ENCODE measurements around the gene KLHDC4.

GRCh38 chr16:87739801-87740200, 26.0 kb downstream of the KLHDC4 start:
- TF ChIP-seq POLR2AphosphoS5 (IDR thresholded peaks at IDR 0.05; ENCODE audit: low read depth, low read length) (no peak), CTCF (IDR thresholded peaks at IDR 0.05) (no peak), SIN3A (IDR thresholded peaks at IDR 0.05; ENCODE audit: borderline replicate concordance, insufficient read depth, low read depth, low read length) (no peak), REST (IDR thresholded peaks at IDR 0.05; ENCODE audit: insufficient read depth in 1 of 2, low read depth in 2 of 2, low read length in 1 of 2) (no peak)
